H9 (cell line): ENCODE data around the gene AIG1. TPM values are rescaled to one million over a fixed set of nuclear protein-coding genes. Genes with fewer than 3 reads are reported as not detected.

Experiments
- DNase-seq: peaks from one replicate; pipeline ENCODE4 v3.0.0-alpha.2; 2017
- H2AFZ ChIP-seq: one replicate; pipeline ENCODE4 v1.6.1; 2013; ENCODE audit warnings: mild to moderate bottlenecking, low read length, control low read depth, moderate library complexity
- H2AK5ac ChIP-seq: 2 replicates; pipeline ENCODE4 v1.6.1; 2013; ENCODE audit warnings: low read length, control low read depth, mixed read lengths; ENCODE audit not compliant: insufficient read length
- H2BK120ac ChIP-seq: one replicate; pipeline ENCODE4 v1.6.1; 2013; ENCODE audit warnings: low read depth, mild to moderate bottlenecking, low read length, control low read depth, inconsistent platforms; ENCODE audit not compliant: poor library complexity, severe bottlenecking
- H2BK12ac ChIP-seq: 2 replicates; pipeline ENCODE4 v1.6.1; 2013; ENCODE audit warnings: low read length, control low read depth, mixed read lengths, low read depth; ENCODE audit not compliant: insufficient read length
- H2BK15ac ChIP-seq: 2 replicates; pipeline ENCODE4 v1.6.1; 2013; ENCODE audit warnings: low read depth, low read length, control low read depth
- H2BK20ac ChIP-seq: one replicate; pipeline ENCODE4 v1.6.1; 2013; ENCODE audit warnings: low read depth, mild to moderate bottlenecking, low read length, control low read depth, inconsistent platforms; ENCODE audit not compliant: poor library complexity, severe bottlenecking
- H2BK5ac ChIP-seq: 2 replicates; pipeline ENCODE4 v1.6.1; 2013; ENCODE audit warnings: low read length, control low read depth, mixed read lengths; ENCODE audit not compliant: insufficient read length
- H3K14ac ChIP-seq: 2 replicates; pipeline ENCODE4 v1.6.1; 2013; ENCODE audit warnings: low read length, control low read depth; ENCODE audit not compliant: insufficient read depth
- H3K18ac ChIP-seq: 2 replicates; pipeline ENCODE4 v1.6.1; 2013; ENCODE audit warnings: low read depth, mild to moderate bottlenecking, mixed read lengths, low read length, control low read depth; ENCODE audit not compliant: insufficient read length
- H3K23ac ChIP-seq: 2 replicates; pipeline ENCODE4 v1.6.1; 2013; ENCODE audit warnings: low read length, control low read depth, mixed read lengths, low read depth; ENCODE audit not compliant: insufficient read length
- H3K23me2 ChIP-seq: 2 replicates; pipeline ENCODE4 v1.6.1; 2013; ENCODE audit warnings: low read depth, mild to moderate bottlenecking, mixed read lengths, low read length, control low read depth; ENCODE audit not compliant: insufficient read length, poor library complexity, severe bottlenecking
- H3K27ac ChIP-seq: 2 replicates; pipeline ENCODE4 v1.5.1; 2013; ENCODE audit warnings: low read length, control low read depth, mixed read lengths, low read depth; ENCODE audit not compliant: insufficient read length
- H3K27me3 ChIP-seq: 2 replicates; pipeline ENCODE4 v1.6.1; 2013; ENCODE audit warnings: low read length, control low read depth, inconsistent platforms; ENCODE audit not compliant: insufficient read depth
- H3K4ac ChIP-seq: 2 replicates; pipeline ENCODE4 v1.6.1; 2013; ENCODE audit warnings: low read depth, mild to moderate bottlenecking, control low read depth, inconsistent platforms, low read length, moderate library complexity
- H3K4me1 ChIP-seq: 2 replicates; pipeline ENCODE4 v1.6.1; 2013; ENCODE audit warnings: low read length, control low read depth, inconsistent platforms; ENCODE audit not compliant: insufficient read depth
- H3K4me2 ChIP-seq: 2 replicates; pipeline ENCODE4 v1.6.1; 2013; ENCODE audit warnings: low read length, control low read depth, mixed read lengths; ENCODE audit not compliant: insufficient read length, insufficient read depth
- H3K56ac ChIP-seq: 2 replicates; pipeline ENCODE4 v1.6.1; 2013; ENCODE audit warnings: low read depth, mild to moderate bottlenecking, mixed read lengths, low read length, control low read depth; ENCODE audit not compliant: insufficient read length
- H3K79me1 ChIP-seq: 2 replicates; pipeline ENCODE4 v1.6.1; 2013; ENCODE audit warnings: low read depth, mild to moderate bottlenecking, moderate library complexity, low read length, control low read depth, inconsistent platforms; ENCODE audit not compliant: insufficient read depth, poor library complexity, severe bottlenecking
- H3K79me2 ChIP-seq: 2 replicates; pipeline ENCODE4 v1.6.1; 2013; ENCODE audit warnings: low read length, control low read depth, inconsistent platforms; ENCODE audit not compliant: insufficient read depth
- H3K9ac ChIP-seq: 2 replicates; pipeline ENCODE4 v1.6.1; 2013; ENCODE audit warnings: low read length, control low read depth, mixed read lengths; ENCODE audit not compliant: insufficient read length; ENCODE audit errors: extremely low read depth
- H3K9me3 ChIP-seq: one replicate; pipeline ENCODE4 v1.6.1; 2013; ENCODE audit warnings: low read depth, low read length, inconsistent platforms; ENCODE audit not compliant: control insufficient read depth
- H3T11ph ChIP-seq: one replicate; pipeline ENCODE4 v1.6.1; 2013; ENCODE audit warnings: mild to moderate bottlenecking, low read length, control low read depth, inconsistent platforms
- H4K20me1 ChIP-seq: one replicate; pipeline ENCODE4 v1.6.1; 2013; ENCODE audit not compliant: control insufficient read depth, insufficient read length, insufficient read depth
- H4K5ac ChIP-seq: 2 replicates; pipeline ENCODE4 v1.6.1; 2013; ENCODE audit warnings: low read depth, mild to moderate bottlenecking, mixed read lengths, low read length, control low read depth; ENCODE audit not compliant: insufficient read length
- H4K8ac ChIP-seq: replicated peaks from 2 replicates; pipeline ENCODE4 v1.6.1; 2013; ENCODE audit warnings: low read length, control low read depth, mixed read lengths, low read depth; ENCODE audit not compliant: insufficient read length
- H4K91ac ChIP-seq: 2 replicates; pipeline ENCODE4 v1.6.1; 2013; ENCODE audit warnings: low read depth, mild to moderate bottlenecking, moderate library complexity, mixed read lengths, low read length, control low read depth; ENCODE audit not compliant: insufficient read length
- H3K27ac Mint-ChIP-seq, 3 experiments: 2 replicates in 2 of 3; 3 replicates in 1 of 3; pipeline ENCODE4 v1.8.0; 2020 to 2021; ENCODE audit warnings: mixed read lengths in 3 of 3, mild to moderate bottlenecking in 1 of 3, moderate library complexity in 1 of 3
- H3K27me3 Mint-ChIP-seq: 2 replicates; pipeline ENCODE4 v1.8.0; 2021; ENCODE audit warnings: low read depth, mild to moderate bottlenecking, moderate library complexity, mixed read lengths
- H3K36me3 Mint-ChIP-seq, 3 experiments: 2 replicates in 2 of 3; 3 replicates in 1 of 3; pipeline ENCODE4 v1.8.0; 2020 to 2021; ENCODE audit warnings: low read depth in 3 of 3, mixed read lengths in 3 of 3; ENCODE audit not compliant: insufficient read depth in 1 of 3
- H3K4me1 Mint-ChIP-seq, 2 experiments: 2 replicates each; pipeline ENCODE4 v1.8.0; 2020; ENCODE audit warnings: mixed read lengths in 2 of 2
- H3K4me3 Mint-ChIP-seq, 2 experiments: 2 replicates in 1 of 2; 3 replicates in 1 of 2; pipeline ENCODE4 v1.8.0; 2020 to 2021; ENCODE audit warnings: mild to moderate bottlenecking in 2 of 2, mixed read lengths in 2 of 2, moderate library complexity in 1 of 2
- H3K9me3 Mint-ChIP-seq, 2 experiments: 2 replicates in 1 of 2; 3 replicates in 1 of 2; pipeline ENCODE4 v1.8.0; 2020; ENCODE audit warnings: mild to moderate bottlenecking in 2 of 2, mixed read lengths in 2 of 2, moderate library complexity in 1 of 2
- WGBS: extraction: QIAGEN DNeasy Blood & Tissue Kit; methylation state at CpG from one replicate; pipeline ENCODE4 v1.1.7; 2013; ENCODE audit warnings: missing lambda C conversion rate, low lambda C conversion rate, mixed read lengths; ENCODE audit not compliant: insufficient read length; ENCODE audit errors: extremely low coverage; 5-methylcytosine and 5-hydroxymethylcytosine counted together
- total RNA-seq: library from RNA; stranded (reverse); gene quantifications from 2 replicates; pipeline ENCODE4 v1.2.1, GENCODE V29; 2021
- TF ChIP-seq, protein P1 (sequence below): fragments of 200-600 bp; sonication (generic); conservative IDR thresholded peaks from 3 replicates; pipeline ENCODE4 v1.8.0; 2021; ENCODE audit warnings: antibody characterized with exemption, mild to moderate bottlenecking

AIG1 gene
- total RNA-seq, 1 experiment from 2014 or later: 44.6 TPM

DNA sequence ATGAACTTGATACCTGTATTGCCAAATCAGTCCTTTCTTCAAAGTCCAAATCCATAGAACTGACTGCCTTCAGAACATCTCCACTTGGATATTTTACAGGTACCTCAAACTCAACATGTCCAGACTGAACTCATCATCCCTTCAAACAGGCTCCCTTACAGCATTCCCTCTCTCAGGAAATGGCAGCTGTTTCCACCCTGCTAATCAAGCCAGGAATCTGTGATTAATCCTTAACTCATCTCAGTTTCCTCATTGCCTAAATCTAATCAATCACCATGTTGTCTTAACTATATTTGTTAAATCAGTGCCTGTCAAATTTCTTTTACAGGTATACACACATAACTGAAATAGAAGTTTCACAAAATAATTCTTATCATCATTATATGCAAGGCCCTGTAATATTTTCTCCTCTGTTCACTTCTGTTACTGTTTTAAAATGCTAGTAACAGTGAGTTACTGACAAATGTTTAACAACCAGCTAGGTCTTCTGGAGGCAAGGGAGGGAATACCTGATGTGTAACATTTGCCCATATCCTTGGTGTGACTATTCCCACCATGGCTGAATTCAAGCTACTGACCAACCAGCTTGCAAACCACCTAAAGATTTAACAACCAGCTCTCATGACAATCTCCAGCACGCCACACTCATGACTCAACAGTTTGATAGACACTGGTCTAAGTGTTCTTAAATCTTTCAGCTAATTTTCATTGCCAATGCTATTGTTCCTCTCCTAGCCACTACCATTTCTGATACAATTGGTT lies 264.9 kb downstream of the AIG1 start:
- Histone ChIP-seq H4K8ac (no peak overlapping the region), H3K56ac (no peak overlapping the region), H2BK20ac (no peak overlapping the region), H2AFZ (no peak overlapping the region), H3K9me3 (no peaks in the 10 kb centered on the region), H3K79me1 (no peaks in the 10 kb centered on the region), H3K18ac (no peak overlapping the region), H2BK12ac (no peak overlapping the region), H4K5ac (no peak overlapping the region), H3K27me3 (no peaks in the 10 kb centered on the region), H3K9ac (no peak overlapping the region), H2BK120ac (no peak overlapping the region), H2BK15ac (no peak overlapping the region), H3K4ac (no peak overlapping the region), H3K23me2 (no peaks in the 10 kb centered on the region), H2AK5ac (no peak overlapping the region), H3K27ac (no peak overlapping the region), H4K91ac (no peak overlapping the region), H3K4me1 (no peaks in the 10 kb centered on the region), H4K20me1 (no peaks in the 10 kb centered on the region), H3K14ac (no peak overlapping the region), H2BK5ac (no peak overlapping the region), H3K23ac (no peak overlapping the region), H3K79me2 (no peaks in the 10 kb centered on the region), H3T11ph (no peak overlapping the region), H3K4me2 (no peak overlapping the region)
- WGBS: no CpG with 5 or more reads among the region's 1 CpG
- no peaks in the 10 kb centered on the region for H3K27me3 Mint-ChIP-seq
- H3K9me3 Mint-ChIP-seq: no peaks in the 10 kb centered on the region
- H3K36me3 Mint-ChIP-seq: no peaks in the 10 kb centered on the region
- H3K4me1 Mint-ChIP-seq: peaks cover 5% of the 10 kb centered on the region in 2 experiments; a peak in 3 of 4 replicates
- H3K27ac Mint-ChIP-seq: no peak overlapping the region
- TF ChIP-seq, protein P1, sequence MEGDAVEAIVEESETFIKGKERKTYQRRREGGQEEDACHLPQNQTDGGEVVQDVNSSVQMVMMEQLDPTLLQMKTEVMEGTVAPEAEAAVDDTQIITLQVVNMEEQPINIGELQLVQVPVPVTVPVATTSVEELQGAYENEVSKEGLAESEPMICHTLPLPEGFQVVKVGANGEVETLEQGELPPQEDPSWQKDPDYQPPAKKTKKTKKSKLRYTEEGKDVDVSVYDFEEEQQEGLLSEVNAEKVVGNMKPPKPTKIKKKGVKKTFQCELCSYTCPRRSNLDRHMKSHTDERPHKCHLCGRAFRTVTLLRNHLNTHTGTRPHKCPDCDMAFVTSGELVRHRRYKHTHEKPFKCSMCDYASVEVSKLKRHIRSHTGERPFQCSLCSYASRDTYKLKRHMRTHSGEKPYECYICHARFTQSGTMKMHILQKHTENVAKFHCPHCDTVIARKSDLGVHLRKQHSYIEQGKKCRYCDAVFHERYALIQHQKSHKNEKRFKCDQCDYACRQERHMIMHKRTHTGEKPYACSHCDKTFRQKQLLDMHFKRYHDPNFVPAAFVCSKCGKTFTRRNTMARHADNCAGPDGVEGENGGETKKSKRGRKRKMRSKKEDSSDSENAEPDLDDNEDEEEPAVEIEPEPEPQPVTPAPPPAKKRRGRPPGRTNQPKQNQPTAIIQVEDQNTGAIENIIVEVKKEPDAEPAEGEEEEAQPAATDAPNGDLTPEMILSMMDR: no peak
- no peak overlapping the region for H3K4me3 Mint-ChIP-seq
- no peak for DNase-seq
